ENCODE data around the gene CYP2E1.
"Not testable (repeated sequence)": the region's sequence is repeated elsewhere in the genome, so short reads cannot be mapped to it uniquely, and the experiment has no call there.

CYP2E1 gene

GRCh38 chr10:133526957-133527588, at the start of gene CYP2E1:
Gene CYP2E1, plus strand, starts transcription at chr10:133527363. Its CDS starts 33 bp downstream, at chr10:133527396.
- DNase-seq: no peak

GRCh38 chr10:133481086-133481643, 46.0 kb upstream of the CYP2E1 start:
- DNase-seq: no peak

- no peak for DNase-seq
These were observed 45.5 kb upstream of the CYP2E1 start for GRCh38 chr10:133481657-133482056.

GRCh38 chr10:133484818-133485217, 42.3 kb upstream of the CYP2E1 start:
- DNase-seq: no peak

GRCh38 chr10:133487085-133487484, 40.1 kb upstream of the CYP2E1 start:
- no peak for DNase-seq

- DNase-seq: no peak
These were observed 38.8 kb upstream of the CYP2E1 start for GRCh38 chr10:133488354-133488753.

- no peak for DNase-seq
These were observed 37.2 kb upstream of the CYP2E1 start for GRCh38 chr10:133489816-133490588.

GRCh38 chr10:133493562-133493961, 33.6 kb upstream of the CYP2E1 start:
- not testable (repeated sequence) for DNase-seq

- not testable (repeated sequence) for DNase-seq
These were observed 29.8 kb upstream of the CYP2E1 start for GRCh38 chr10:133497363-133497762.

GRCh38 chr10:133499176-133499575, 28.0 kb upstream of the CYP2E1 start:
- DNase-seq: not testable (repeated sequence)

GRCh38 chr10:133500897-133501296, 26.3 kb upstream of the CYP2E1 start:
- DNase-seq: not testable (repeated sequence)

- DNase-seq: no peak
These were observed 17.5 kb upstream of the CYP2E1 start for GRCh38 chr10:133509700-133510099.

GRCh38 chr10:133511408-133511807, 15.8 kb upstream of the CYP2E1 start:
- no peak for DNase-seq

- no peak for DNase-seq
These were observed 15.1 kb upstream of the CYP2E1 start for GRCh38 chr10:133511907-133512528.

- DNase-seq: no peak
These were observed 11.7 kb upstream of the CYP2E1 start for GRCh38 chr10:133515471-133515870.

- no peak for DNase-seq
These were observed 11.1 kb upstream of the CYP2E1 start for GRCh38 chr10:133516057-133516456.

GRCh38 chr10:133518517-133518916, 8.6 kb upstream of the CYP2E1 start:
- not testable (repeated sequence) for DNase-seq

- DNase-seq: peak; percentile 94
These were observed 6.9 kb upstream of the CYP2E1 start for GRCh38 chr10:133520193-133520738.

- DNase-seq: no peak
These were observed 3.4 kb upstream of the CYP2E1 start for GRCh38 chr10:133523631-133524203.

GRCh38 chr10:133525444-133525843, 1.7 kb upstream of the CYP2E1 start:
- DNase-seq: no peak

- no peak for DNase-seq
These were observed 658 bp downstream of the CYP2E1 start for GRCh38 chr10:133527771-133528271.

GRCh38 chr10:133528296-133528844, 1.2 kb downstream of the CYP2E1 start:
- no peak for DNase-seq
